ENCODE data around the gene USP13. TPM values are rescaled to one million over a fixed set of nuclear protein-coding genes. Genes with fewer than 3 reads are reported as not detected.

The USP13 gene
- total and polyA plus RNA-seq, 2 of the 13 experiments (the other 11 are each of a cell fraction or from before 2014, with no cell fraction given), result 15.9 to 36.7 TPM

DNA sequence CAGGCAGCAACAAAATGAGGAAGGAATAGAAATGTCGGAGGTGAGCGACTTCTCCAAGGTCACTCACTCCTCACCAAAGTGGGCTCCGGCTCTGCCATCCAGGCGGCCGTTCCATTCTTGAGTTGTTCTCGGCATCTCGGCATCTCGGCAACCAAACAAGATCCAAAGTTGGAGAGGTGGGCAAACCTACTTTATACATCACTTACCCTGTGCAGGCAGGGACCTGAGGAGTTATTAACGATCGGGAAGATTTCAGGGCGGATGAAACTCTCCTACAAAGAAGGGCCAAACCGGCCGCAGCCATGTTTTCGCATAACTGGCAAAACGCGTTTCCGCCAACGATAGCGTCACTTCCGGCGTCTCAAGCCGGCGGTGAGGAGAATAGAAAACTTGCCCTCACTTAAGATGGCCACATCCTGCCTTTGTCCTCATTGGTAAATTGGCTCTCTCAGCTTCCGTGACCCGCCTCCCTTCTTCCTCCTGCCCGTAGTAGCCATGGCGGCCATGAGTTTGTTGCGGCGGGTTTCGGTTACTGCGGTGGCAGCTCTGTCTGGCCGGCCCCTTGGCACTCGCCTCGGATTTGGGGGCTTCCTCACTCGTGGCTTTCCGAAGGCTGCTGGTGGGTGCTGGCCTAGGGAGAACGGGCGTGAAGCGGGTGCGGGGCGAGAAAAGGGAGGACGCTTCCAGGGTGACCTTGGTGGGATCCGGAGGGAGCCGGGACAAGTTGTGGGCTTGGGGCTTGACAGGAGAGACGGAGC is 48.3 kb upstream of the USP13 start, which contains the start of the genes MRPL47 and NDUFB5 (continued):
- no peak for TF ChIP-seq ZNF83 (CRISPR knock-in tag; IDR thresholded peaks at IDR 0.05; ENCODE audit: borderline replicate concordance)
- no peak for TF ChIP-seq ZNF207 (IDR thresholded peaks at IDR 0.05; ENCODE audit: borderline replicate concordance)
- no peak for TF ChIP-seq ZNF672 (CRISPR knock-in tag; IDR thresholded peaks at IDR 0.05)
- TF ChIP-seq TCF7L2 (IDR thresholded peaks at IDR 0.05; ENCODE audit: low read depth, low read length), result no peak
- 0 out of 2 replicates have a peak, but pooled peaks have one; percentile 65 for TF ChIP-seq HOXA5 (CRISPR knock-in tag; IDR thresholded peaks at IDR 0.05)
- TF ChIP-seq, protein P1, sequence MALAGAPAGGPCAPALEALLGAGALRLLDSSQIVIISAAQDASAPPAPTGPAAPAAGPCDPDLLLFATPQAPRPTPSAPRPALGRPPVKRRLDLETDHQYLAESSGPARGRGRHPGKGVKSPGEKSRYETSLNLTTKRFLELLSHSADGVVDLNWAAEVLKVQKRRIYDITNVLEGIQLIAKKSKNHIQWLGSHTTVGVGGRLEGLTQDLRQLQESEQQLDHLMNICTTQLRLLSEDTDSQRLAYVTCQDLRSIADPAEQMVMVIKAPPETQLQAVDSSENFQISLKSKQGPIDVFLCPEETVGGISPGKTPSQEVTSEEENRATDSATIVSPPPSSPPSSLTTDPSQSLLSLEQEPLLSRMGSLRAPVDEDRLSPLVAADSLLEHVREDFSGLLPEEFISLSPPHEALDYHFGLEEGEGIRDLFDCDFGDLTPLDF (CRISPR knock-in tag; IDR thresholded peaks at IDR 0.05), result no peak
- TF ChIP-seq, protein P2, sequence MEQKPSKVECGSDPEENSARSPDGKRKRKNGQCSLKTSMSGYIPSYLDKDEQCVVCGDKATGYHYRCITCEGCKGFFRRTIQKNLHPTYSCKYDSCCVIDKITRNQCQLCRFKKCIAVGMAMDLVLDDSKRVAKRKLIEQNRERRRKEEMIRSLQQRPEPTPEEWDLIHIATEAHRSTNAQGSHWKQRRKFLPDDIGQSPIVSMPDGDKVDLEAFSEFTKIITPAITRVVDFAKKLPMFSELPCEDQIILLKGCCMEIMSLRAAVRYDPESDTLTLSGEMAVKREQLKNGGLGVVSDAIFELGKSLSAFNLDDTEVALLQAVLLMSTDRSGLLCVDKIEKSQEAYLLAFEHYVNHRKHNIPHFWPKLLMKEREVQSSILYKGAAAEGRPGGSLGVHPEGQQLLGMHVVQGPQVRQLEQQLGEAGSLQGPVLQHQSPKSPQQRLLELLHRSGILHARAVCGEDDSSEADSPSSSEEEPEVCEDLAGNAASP (CRISPR knock-in tag; IDR thresholded peaks at IDR 0.05; ENCODE audit: borderline replicate concordance), result peak; percentile 29; the same call in 1 of the 2 replicates
- no peak for TF ChIP-seq ZC3H13 (CRISPR knock-in tag; IDR thresholded peaks at IDR 0.05)
- TF ChIP-seq, protein P3, sequence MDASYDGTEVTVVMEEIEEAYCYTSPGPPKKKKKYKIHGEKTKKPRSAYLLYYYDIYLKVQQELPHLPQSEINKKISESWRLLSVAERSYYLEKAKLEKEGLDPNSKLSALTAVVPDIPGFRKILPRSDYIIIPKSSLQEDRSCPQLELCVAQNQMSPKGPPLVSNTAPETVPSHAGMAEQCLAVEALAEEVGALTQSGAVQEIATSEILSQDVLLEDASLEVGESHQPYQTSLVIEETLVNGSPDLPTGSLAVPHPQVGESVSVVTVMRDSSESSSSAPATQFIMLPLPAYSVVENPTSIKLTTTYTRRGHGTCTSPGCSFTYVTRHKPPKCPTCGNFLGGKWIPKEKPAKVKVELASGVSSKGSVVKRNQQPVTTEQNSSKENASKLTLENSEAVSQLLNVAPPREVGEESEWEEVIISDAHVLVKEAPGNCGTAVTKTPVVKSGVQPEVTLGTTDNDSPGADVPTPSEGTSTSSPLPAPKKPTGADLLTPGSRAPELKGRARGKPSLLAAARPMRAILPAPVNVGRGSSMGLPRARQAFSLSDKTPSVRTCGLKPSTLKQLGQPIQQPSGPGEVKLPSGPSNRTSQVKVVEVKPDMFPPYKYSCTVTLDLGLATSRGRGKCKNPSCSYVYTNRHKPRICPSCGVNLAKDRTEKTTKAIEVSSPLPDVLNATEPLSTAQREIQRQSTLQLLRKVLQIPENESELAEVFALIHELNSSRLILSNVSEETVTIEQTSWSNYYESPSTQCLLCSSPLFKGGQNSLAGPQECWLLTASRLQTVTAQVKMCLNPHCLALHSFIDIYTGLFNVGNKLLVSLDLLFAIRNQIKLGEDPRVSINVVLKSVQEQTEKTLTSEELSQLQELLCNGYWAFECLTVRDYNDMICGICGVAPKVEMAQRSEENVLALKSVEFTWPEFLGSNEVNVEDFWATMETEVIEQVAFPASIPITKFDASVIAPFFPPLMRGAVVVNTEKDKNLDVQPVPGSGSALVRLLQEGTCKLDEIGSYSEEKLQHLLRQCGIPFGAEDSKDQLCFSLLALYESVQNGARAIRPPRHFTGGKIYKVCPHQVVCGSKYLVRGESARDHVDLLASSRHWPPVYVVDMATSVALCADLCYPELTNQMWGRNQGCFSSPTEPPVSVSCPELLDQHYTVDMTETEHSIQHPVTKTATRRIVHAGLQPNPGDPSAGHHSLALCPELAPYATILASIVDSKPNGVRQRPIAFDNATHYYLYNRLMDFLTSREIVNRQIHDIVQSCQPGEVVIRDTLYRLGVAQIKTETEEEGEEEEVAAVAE (CRISPR knock-in tag; IDR thresholded peaks at IDR 0.05; ENCODE audit: borderline replicate concordance), result peak; percentile 65
- no peak for TF ChIP-seq ZNF737 (CRISPR knock-in tag; IDR thresholded peaks at IDR 0.05; ENCODE audit: borderline replicate concordance)
- TF ChIP-seq ZNF768 (CRISPR knock-in tag; IDR thresholded peaks at IDR 0.05), result peak; percentile 61; the same call in 1 of the 2 replicates
- TF ChIP-seq BCL6 (CRISPR knock-in tag; IDR thresholded peaks at IDR 0.05), result no peak
- no peak for TF ChIP-seq RAD21 (CRISPR knock-in tag; IDR thresholded peaks at IDR 0.05)
- TF ChIP-seq MXI1 (IDR thresholded peaks at IDR 0.05; ENCODE audit: borderline replicate concordance, low read depth, low read length), result peak; percentile 89; the same call in 1 of the 3 replicates
- peak; percentile 74 for TF ChIP-seq HCFC1 (IDR thresholded peaks at IDR 0.05; ENCODE audit: low read depth, low read length)
- no peak for TF ChIP-seq SATB2 (CRISPR knock-in tag; IDR thresholded peaks at IDR 0.05)
- TF ChIP-seq, protein P4, sequence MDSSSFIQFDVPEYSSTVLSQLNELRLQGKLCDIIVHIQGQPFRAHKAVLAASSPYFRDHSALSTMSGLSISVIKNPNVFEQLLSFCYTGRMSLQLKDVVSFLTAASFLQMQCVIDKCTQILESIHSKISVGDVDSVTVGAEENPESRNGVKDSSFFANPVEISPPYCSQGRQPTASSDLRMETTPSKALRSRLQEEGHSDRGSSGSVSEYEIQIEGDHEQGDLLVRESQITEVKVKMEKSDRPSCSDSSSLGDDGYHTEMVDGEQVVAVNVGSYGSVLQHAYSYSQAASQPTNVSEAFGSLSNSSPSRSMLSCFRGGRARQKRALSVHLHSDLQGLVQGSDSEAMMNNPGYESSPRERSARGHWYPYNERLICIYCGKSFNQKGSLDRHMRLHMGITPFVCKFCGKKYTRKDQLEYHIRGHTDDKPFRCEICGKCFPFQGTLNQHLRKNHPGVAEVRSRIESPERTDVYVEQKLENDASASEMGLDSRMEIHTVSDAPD (CRISPR knock-in tag; IDR thresholded peaks at IDR 0.05), result no peak
- peak; percentile 92 for TF ChIP-seq NFRKB (IDR thresholded peaks at IDR 0.05)
- TF ChIP-seq ZNF235 (CRISPR knock-in tag; IDR thresholded peaks at IDR 0.05; ENCODE audit: borderline replicate concordance), result no peak
- TF ChIP-seq MTA3 (CRISPR knock-in tag; IDR thresholded peaks at IDR 0.05), result no peak
- peak; percentile 98 for TF ChIP-seq CREM (IDR thresholded peaks at IDR 0.05)
- TF ChIP-seq CREM (CRISPR knock-in tag; IDR thresholded peaks at IDR 0.05), result no peak
- TF ChIP-seq U2AF2 (IDR thresholded peaks at IDR 0.05; ENCODE audit: low read depth, low read length), result no peak
- TF ChIP-seq SNAPC2 (CRISPR knock-in tag; IDR thresholded peaks at IDR 0.05), result no peak

All from HepG2 (cell line).